Endothelial cell of hepatic sinusoid (primary cell): ENCODE results near the gene RBM45.
"Not testable (repeated sequence)": the region's sequence is repeated elsewhere in the genome, so short reads cannot be mapped to it uniquely, and the experiment has no call there.

Source experiments
- in situ Hi-C: cut with HindIII; loops from 2 replicates; pipeline ENCODE4 v1.10.0; 2017; ENCODE audit warnings: low sequenced_read_pairs

The RBM45 gene

GRCh38 chr2:178112202-178113152 is at the start of gene RBM45:
RBM45 (plus strand) TSS chr2:178112437; CDS start chr2:178112547, 110 bp downstream.
- in situ Hi-C loops, result no loop called here

GRCh38 chr2:178066324-178066723 is 45.9 kb upstream of the RBM45 start:
- in situ Hi-C loops, result no loop called here

GRCh38 chr2:178066890-178067669 is 45.2 kb upstream of the RBM45 start:
- in situ Hi-C loops, result no loop called here

- in situ Hi-C loops, result no loop called here
Observed at GRCh38 chr2:178068823-178069454, 43.3 kb upstream of the RBM45 start.

- in situ Hi-C loops, result no loop called here
Observed at GRCh38 chr2:178069551-178069950, 42.7 kb upstream of the RBM45 start.

- in situ Hi-C loops, result no loop called here
Observed at GRCh38 chr2:178070824-178071223, 41.4 kb upstream of the RBM45 start.

- in situ Hi-C loops, result no loop called here
Observed at GRCh38 chr2:178072000-178072382, 40.2 kb upstream of the RBM45 start.

GRCh38 chr2:178072383-178073301 is 39.6 kb upstream of the RBM45 start, which contains the start of gene PDE11A:
PDE11A (minus strand) TSS chr2:178072777; CDS start chr2:178072437, 340 bp downstream.
- in situ Hi-C loops, result no loop called here

- in situ Hi-C loops, result no loop called here
Observed at GRCh38 chr2:178074123-178075005, 37.9 kb upstream of the RBM45 start.

- in situ Hi-C loops, result no loop called here
Observed at GRCh38 chr2:178075006-178075326, 37.3 kb upstream of the RBM45 start.

- in situ Hi-C loops, result no loop called here
Observed at GRCh38 chr2:178076130-178076529, 36.1 kb upstream of the RBM45 start.

GRCh38 chr2:178079279-178079678 is 33.0 kb upstream of the RBM45 start:
- in situ Hi-C loops, result not testable (repeated sequence)

- in situ Hi-C loops, result no loop called here
Observed at GRCh38 chr2:178082408-178083045, 29.7 kb upstream of the RBM45 start.

- in situ Hi-C loops, result no loop called here
Observed at GRCh38 chr2:178084273-178084672, 28.0 kb upstream of the RBM45 start.

- in situ Hi-C loops, result no loop called here
Observed at GRCh38 chr2:178088774-178089270, 23.4 kb upstream of the RBM45 start.

- in situ Hi-C loops, result no loop called here
Observed at GRCh38 chr2:178093471-178093870, 18.8 kb upstream of the RBM45 start.

GRCh38 chr2:178101321-178102079 is 10.7 kb upstream of the RBM45 start:
- in situ Hi-C loops, result no loop called here

- in situ Hi-C loops, result no loop called here
Observed at GRCh38 chr2:178105566-178105965, 6.7 kb upstream of the RBM45 start.
